SU-DHL-6 (cell line): ENCODE results near the gene ARHGEF38.

Experiments
- CTCF ChIP-seq: fragments of 200-600 bp; sonication (generic); IDR thresholded peaks from one replicate; pipeline ENCODE4 v1.5.1; 2017; ENCODE audit warnings: antibody characterized with exemption, mild to moderate bottlenecking, low read length, moderate library complexity; ENCODE audit not compliant: insufficient read depth, poor library complexity, severe bottlenecking
- EZH2phosphoT487 ChIP-seq: fragments of 200-600 bp; sonication (generic), shearing (Covaris generic); conservative IDR thresholded peaks from 2 replicates; pipeline ENCODE4 v1.6.1; 2018; ENCODE audit warnings: mild to moderate bottlenecking, antibody characterized with exemption, low read length, moderate library complexity, mixed read lengths

GRCh38 chr4:105631818-105632400 is 79.5 kb downstream of the ARHGEF38 start:
- no peak for TF ChIP-seq EZH2phosphoT487
- TF ChIP-seq CTCF: no peak
